Measurements from ENCODE around the gene FICD. TPM values are rescaled to one million over a fixed set of nuclear protein-coding genes. Genes with fewer than 3 reads are reported as not detected.
A peak's percentile ranks its signal among the peaks of the same experiment; 100 is the strongest.

FICD gene
- total RNA-seq, 4 donors from 2014 or later = 3.3 to 8.8 (median 5.5) TPM

DNA sequence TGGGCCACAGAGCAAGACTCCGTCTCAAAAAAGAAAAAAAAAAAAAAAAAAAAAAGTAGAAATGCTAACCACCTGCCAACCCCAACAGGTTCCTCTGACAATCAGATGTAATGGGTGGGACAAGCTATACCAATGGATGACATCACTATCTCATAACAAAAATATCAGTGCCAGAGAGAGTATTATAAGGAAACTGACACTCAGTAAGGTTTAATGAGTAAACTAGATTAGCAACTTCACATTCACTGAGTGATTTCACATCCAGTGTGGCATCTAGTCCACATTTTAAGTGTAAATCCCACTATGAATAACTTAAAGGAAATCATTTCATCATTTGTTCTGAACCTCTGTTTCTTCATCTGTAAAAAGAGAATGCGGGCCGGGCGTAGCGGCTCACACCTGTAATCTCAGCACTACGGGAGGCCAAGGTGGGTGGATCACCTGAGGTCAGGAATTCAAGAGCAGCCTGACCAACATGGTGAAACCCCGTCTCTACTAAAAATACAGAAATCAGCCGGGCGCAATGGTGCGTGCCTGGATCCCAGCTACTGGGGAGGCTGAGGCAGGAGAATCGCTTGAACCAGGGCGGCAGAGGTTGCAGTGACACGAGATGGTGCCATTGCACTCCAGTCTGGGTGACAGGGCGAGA is 44.1 kb downstream of the FICD start:
- H3K36me3 ChIP-seq = peaks cover 0 to 21% of the 10 kb centered on the region in 2 donors
- H3K9me3 ChIP-seq = no peaks in the 10 kb centered on the region
- TF ChIP-seq, protein P1, sequence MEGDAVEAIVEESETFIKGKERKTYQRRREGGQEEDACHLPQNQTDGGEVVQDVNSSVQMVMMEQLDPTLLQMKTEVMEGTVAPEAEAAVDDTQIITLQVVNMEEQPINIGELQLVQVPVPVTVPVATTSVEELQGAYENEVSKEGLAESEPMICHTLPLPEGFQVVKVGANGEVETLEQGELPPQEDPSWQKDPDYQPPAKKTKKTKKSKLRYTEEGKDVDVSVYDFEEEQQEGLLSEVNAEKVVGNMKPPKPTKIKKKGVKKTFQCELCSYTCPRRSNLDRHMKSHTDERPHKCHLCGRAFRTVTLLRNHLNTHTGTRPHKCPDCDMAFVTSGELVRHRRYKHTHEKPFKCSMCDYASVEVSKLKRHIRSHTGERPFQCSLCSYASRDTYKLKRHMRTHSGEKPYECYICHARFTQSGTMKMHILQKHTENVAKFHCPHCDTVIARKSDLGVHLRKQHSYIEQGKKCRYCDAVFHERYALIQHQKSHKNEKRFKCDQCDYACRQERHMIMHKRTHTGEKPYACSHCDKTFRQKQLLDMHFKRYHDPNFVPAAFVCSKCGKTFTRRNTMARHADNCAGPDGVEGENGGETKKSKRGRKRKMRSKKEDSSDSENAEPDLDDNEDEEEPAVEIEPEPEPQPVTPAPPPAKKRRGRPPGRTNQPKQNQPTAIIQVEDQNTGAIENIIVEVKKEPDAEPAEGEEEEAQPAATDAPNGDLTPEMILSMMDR (IDR thresholded peaks at IDR 0.05) = no peak
- TF ChIP-seq EP300 (IDR thresholded peaks at IDR 0.05) (no peak), POLR2AphosphoS5 (IDR thresholded peaks at IDR 0.05) (no peak), POLR2A (IDR thresholded peaks at IDR 0.05) (no peak)
- 79 to 82% methylated on average over 2 to 5 of the region's 14 CpGs for WGBS, 2 donors (ENCODE audit: low coverage in 1 of 2)
- no peak overlapping the region for H3K27ac ChIP-seq
- peak overlapping the region in 1 of 2 donors; percentile 84 for H3K4me3 ChIP-seq
- peaks cover 4 to 80% (median 23%) of the 10 kb centered on the region in 3 donors for H3K4me1 ChIP-seq
- H3K27me3 ChIP-seq = no peaks in the 10 kb centered on the region
- ATAC-seq = no peak

DNA sequence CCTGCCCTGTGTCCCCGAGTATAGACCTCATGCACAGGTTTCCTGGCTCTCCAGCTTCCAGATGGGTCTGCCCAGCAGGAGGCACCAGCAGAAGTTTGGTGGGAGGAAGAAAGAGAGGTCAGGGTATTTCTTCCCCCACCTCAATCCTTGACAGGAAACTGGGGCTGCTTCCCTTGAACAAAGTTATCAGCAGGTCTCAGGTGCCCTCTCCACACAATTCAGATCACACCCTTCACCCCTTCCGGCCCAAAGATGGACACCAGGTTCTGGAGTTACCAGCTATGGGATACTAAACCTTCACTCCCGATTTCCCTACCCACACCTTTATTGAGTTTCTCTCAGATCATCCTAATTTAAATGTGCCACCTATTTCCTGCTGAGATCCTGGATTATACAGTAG is 44.7 kb downstream of the FICD start:
- Histone ChIP-seq H3K27ac (no peak overlapping the region), H3K9me3 (no peaks in the 10 kb centered on the region), H3K36me3 (peaks cover 0 to 27% of the 10 kb centered on the region in 2 donors), H3K4me1 (peaks cover 4 to 81% (median 23%) of the 10 kb centered on the region in 3 donors), H3K4me3 (peak overlapping the region; percentile 84 to 91), H3K27me3 (no peaks in the 10 kb centered on the region)
- 45 to 72% methylated on average over 2 of the region's 3 CpGs for WGBS, 2 donors (ENCODE audit: low coverage in 1 of 2)
- no peak for ATAC-seq
- TF ChIP-seq EP300 (IDR thresholded peaks at IDR 0.05) (no peak), POLR2AphosphoS5 (IDR thresholded peaks at IDR 0.05) (no peak), POLR2A (IDR thresholded peaks at IDR 0.05) (no peak)
- TF ChIP-seq, protein P1 (IDR thresholded peaks at IDR 0.05) = no peak

DNA sequence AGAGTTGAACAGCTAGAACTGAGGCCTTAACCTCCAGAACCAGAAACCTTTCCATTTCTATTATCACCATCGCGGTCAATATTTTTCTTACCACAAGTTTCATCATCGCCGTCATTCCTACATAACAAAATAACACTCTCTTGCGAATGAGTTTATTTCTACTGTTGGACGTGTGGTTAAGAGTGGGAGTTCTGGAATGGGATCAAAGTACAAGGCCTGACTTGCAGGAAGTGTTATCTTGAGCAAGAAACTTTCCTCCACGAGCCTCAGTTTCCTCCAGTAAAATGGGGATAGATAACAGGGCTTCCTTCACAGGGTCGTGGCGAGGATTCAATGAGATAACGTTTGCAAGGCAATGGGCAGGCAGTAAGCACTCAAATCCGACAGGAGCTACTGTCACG is 45.2 kb downstream of the FICD start:
- peaks cover 4 to 78% (median 23%) of the 10 kb centered on the region in 3 donors for H3K4me1 ChIP-seq
- TF ChIP-seq EP300 (IDR thresholded peaks at IDR 0.05) (no peak), POLR2AphosphoS5 (IDR thresholded peaks at IDR 0.05) (no peak), POLR2A (IDR thresholded peaks at IDR 0.05) (no peak)
- TF ChIP-seq, protein P1 (IDR thresholded peaks at IDR 0.05) = no peak
- peak overlapping the region in 3 of 4 donors; percentile 93 to 95 (median 94) for H3K27ac ChIP-seq
- no peaks in the 10 kb centered on the region for H3K27me3 ChIP-seq
- 2 to 3% methylated on average over 8 to 12 of the region's 12 CpGs for WGBS, 2 donors (ENCODE audit: low coverage in 1 of 2)
- H3K4me3 ChIP-seq = peak overlapping the region; percentile 84 to 91
- H3K36me3 ChIP-seq = peaks cover 0 to 33% of the 10 kb centered on the region in 2 donors
- H3K9me3 ChIP-seq = no peaks in the 10 kb centered on the region
- ATAC-seq = no peak

DNA sequence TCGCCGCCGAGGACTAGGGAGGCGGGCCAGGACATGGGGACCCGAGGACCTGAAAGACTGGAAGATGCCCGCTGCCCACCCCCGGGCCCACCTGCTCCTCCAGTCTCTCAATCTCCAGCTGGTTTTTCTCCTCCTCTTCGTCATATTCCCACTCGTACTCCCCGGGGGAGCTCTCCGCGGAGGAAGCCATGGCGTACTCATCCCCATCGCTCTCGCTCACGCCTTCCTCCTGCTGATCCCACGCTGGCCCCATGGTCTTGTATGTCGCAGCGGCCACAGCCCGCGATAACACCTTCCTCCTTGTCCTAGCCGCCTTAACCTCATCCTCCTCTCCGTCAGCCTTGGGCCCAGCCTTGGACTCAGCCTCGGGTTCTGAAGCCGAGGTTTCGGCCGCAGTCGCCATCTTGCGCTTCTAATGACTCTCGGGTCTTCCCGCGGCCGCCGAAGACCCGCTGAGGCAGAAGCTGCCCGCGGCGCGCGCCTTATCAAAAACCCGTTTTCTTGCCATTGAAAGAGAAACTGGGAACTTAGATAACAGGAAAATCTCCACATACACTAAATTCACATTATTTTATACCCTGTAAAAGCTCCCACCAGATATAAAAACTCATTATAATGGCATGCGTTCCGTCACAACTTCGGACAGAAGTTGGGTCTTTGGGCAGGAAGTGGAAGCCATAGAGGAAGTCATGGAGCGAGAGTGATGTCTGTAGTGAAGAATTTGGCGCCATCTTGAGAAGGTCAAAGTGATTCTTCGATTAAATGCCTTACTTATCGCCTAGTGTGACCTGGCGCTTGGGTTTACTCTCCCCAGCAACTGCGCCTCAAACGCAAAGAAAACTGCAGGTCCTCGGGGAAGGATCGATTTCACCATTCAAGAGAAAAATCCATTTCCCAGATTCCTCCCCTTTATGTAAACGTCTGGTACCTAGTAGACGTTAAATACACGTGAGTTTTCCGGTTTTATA is 46.0 kb downstream of the FICD start, which contains the start of gene SART3:
Gene SART3, minus strand, starts transcription at position 422 of the 968 bp plus-strand sequence. Its CDS starts 19 bp downstream, at position 403.
- WGBS, 2 donors (ENCODE audit: low coverage in 1 of 2) = 0 to 1% methylated on average over 14 to 35 of the region's 57 CpGs
- TF ChIP-seq EP300 (IDR thresholded peaks at IDR 0.05) (no peak), POLR2A (IDR thresholded peaks at IDR 0.05) (peak in 1 of 2 donors; percentile 42), POLR2AphosphoS5 (IDR thresholded peaks at IDR 0.05) (peak; percentile 76)
- TF ChIP-seq, protein P1 (IDR thresholded peaks at IDR 0.05) = no peak

More for the DNA sequence above, 46.0 kb downstream of the FICD start, which contains the start of gene SART3:
- H3K4me1 ChIP-seq = peaks cover 4 to 76% (median 25%) of the 10 kb centered on the region in 3 donors
- peak within 1 kb of the TSS; percentile 84 to 91 for H3K4me3 ChIP-seq
- peak within 1 kb of the TSS; percentile 63 to 95 (median 94) for H3K27ac ChIP-seq
- peak; percentile 56 for ATAC-seq
- H3K27me3 ChIP-seq = no peaks in the 10 kb centered on the region
- no peaks in the 10 kb centered on the region for H3K9me3 ChIP-seq
- H3K36me3 ChIP-seq = peaks cover 0 to 40% of the 10 kb centered on the region in 2 donors
